ENCODE data around the gene RMI1.
"Not testable (repeated sequence)": the region's sequence is repeated elsewhere in the genome, so short reads cannot be mapped to it uniquely, and the experiment has no call there.

Gene RMI1

DNA sequence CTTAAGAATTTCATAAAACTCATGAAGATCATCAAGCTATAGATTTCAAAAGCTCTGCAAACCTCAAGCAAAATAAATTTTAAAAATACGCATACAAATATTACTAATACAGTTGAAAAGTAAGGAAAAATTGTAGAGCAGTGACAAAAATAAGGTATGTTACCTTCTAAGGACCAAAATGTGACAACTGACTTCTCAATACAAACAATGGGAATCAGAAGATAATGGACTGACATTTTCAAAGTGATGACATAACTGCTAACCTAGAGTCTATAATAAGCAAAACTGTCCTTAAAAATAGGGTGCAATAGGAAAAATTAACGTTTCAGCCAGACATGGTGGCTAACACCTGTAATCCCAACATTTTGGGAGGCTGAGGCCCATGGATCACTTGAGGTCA, 27.1 kb downstream of the RMI1 start:
- TF ChIP-seq, protein P1, sequence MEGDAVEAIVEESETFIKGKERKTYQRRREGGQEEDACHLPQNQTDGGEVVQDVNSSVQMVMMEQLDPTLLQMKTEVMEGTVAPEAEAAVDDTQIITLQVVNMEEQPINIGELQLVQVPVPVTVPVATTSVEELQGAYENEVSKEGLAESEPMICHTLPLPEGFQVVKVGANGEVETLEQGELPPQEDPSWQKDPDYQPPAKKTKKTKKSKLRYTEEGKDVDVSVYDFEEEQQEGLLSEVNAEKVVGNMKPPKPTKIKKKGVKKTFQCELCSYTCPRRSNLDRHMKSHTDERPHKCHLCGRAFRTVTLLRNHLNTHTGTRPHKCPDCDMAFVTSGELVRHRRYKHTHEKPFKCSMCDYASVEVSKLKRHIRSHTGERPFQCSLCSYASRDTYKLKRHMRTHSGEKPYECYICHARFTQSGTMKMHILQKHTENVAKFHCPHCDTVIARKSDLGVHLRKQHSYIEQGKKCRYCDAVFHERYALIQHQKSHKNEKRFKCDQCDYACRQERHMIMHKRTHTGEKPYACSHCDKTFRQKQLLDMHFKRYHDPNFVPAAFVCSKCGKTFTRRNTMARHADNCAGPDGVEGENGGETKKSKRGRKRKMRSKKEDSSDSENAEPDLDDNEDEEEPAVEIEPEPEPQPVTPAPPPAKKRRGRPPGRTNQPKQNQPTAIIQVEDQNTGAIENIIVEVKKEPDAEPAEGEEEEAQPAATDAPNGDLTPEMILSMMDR (conservative IDR thresholded peaks at IDR 0.05; ENCODE audit: control insufficient read depth, insufficient read depth, low read depth, low read length), result no peak
- H3K4me3 ChIP-seq (ENCODE audit: control insufficient read depth, low read depth, low read length), result no peak overlapping the region
- DNase-seq (ENCODE audit: low read depth), result no peak

DNA sequence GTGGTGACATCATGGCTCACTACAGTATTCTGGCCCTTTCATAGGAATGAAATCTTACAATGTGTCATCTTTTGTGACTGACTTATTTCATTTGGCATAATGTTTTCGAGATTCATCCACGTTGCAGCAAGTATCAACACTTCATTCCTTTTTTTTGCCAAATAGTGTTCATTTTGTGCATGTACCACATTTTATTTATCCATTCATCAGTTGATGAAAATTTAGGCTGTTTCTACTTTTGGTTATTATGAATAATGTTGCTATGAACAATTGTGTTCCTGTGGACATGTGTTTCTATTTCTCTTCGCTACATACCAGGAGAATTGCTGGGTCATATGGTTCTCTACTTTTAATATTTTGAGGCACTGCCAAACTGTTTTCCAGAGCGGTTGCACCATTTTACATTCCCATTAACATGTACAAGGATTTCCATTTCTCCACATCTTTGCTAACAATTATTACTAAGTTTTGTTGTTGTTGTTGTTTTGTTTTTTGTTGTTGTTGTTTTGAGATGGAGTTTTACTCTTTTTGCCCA, 43.5 kb downstream of the RMI1 start:
- H3K4me3 ChIP-seq (ENCODE audit: control insufficient read depth, low read depth, low read length), result no peak overlapping the region
- TF ChIP-seq, protein P1 (conservative IDR thresholded peaks at IDR 0.05; ENCODE audit: control insufficient read depth, insufficient read depth, low read depth, low read length), result no peak
- no peak for DNase-seq (ENCODE audit: low read depth)

DNA sequence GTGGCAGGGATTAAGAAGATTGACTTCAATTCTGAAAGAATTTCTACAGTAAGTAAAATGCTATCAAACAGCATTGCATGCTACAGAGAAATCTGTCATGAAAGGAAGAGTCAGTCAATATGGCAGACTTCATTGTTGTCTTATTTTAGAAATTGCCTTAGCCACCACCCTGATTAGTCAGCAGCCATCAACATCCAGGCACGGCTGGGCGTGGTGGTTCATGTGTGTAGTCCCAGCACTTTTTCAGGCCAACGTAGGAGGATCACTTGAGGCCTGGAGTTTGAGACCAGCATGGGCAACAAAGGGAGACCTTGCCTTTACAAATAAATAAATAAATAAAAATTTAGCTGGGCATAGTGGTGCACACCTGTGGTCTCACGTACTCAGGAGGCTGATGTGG, 46.6 kb downstream of the RMI1 start:
- TF ChIP-seq, protein P1 (conservative IDR thresholded peaks at IDR 0.05; ENCODE audit: control insufficient read depth, insufficient read depth, low read depth, low read length), result no peak
- DNase-seq (ENCODE audit: low read depth), result no peak
- no peak overlapping the region for H3K4me3 ChIP-seq (ENCODE audit: control insufficient read depth, low read depth, low read length)

DNA sequence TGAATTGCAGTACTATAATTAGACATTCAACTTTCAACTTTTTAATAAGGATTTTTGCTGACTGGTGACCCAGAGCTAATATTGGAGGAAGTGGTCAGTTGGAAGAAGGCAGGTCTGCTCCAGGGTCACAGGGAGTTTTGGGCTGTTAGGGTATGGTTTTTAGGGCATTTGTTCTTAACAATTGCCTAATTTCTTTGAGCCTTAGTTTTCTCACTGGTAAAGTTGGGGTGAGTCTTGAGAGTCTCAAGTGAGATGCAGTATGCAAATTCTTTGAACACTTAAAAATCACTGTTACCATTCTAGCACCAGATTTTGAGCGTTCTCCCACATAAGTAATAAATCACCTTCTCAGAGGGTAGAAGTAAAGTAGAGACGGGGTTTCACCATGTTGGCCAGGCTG, 50.9 kb downstream of the RMI1 start:
- no peak for DNase-seq (ENCODE audit: low read depth)
- TF ChIP-seq, protein P1 (conservative IDR thresholded peaks at IDR 0.05; ENCODE audit: control insufficient read depth, insufficient read depth, low read depth, low read length), result no peak
- no peak overlapping the region for H3K4me3 ChIP-seq (ENCODE audit: control insufficient read depth, low read depth, low read length)

DNA sequence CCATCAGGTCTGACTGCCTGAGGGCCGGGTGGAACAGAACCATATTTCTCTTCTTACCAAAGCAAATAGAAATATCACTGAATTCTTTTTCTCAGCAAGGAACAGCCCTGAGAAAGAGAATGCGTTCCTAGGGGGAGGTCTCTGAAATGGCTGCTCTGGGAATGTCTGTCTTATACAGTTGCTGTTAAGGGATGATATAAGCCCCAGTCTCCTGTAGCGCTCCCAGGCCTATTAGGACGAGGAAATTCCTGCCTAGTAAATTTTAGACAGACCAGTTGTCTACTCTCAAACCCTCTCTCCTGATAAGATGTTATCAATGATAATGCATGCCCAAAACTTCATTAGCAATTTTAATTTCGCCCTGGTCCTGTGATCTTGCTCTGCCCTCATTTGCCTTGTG, 61.3 kb downstream of the RMI1 start:
- DNase-seq (ENCODE audit: low read depth); H3K4me3 ChIP-seq (ENCODE audit: control insufficient read depth, low read depth, low read length): not testable (repeated sequence)

DNA sequence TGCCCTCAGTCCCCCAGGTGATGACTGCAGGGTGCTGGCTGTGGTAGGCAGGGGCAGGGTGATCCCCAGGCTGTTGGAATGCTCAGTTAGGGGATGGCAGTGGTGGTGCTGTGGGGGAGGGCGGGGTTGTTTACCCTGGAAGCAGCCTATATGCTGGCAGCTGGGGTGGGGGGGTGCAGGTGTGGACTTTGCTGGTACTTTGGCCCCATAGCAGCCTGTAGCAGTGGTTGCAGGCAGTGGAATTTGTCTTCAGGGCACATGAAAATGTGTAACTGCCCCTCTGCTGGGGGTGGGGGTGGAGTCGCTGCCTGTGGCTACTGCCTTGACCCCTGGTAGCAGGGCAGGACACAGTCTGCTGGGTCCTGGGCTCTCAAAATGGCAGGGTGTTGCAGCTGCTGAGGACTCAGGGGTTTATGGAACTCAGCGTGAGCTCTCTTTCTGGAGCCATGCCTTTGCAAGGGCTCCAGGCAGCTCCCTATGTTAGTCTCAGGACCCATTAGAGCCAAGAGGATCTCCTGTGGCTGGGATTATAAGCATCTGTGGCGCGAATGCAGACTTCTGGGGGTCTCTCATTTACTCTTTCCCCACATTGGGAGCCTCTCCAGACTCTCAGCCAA, 65.0 kb downstream of the RMI1 start:
- DNase-seq (ENCODE audit: low read depth), result no peak

More for the DNA sequence above, 65.0 kb downstream of the RMI1 start:
- TF ChIP-seq, protein P1 (conservative IDR thresholded peaks at IDR 0.05; ENCODE audit: control insufficient read depth, insufficient read depth, low read depth, low read length), result no peak
- H3K4me3 ChIP-seq (ENCODE audit: control insufficient read depth, low read depth, low read length), result no peak overlapping the region

All from fibroblast of mammary gland (primary cell).